Measurements from ENCODE around the gene STIM1. TPM values are rescaled to one million over a fixed set of nuclear protein-coding genes. Genes with fewer than 3 reads are reported as not detected.
"Not testable (repeated sequence)": the region's sequence is repeated elsewhere in the genome, so short reads cannot be mapped to it uniquely, and the experiment has no call there.

Gene STIM1
- total RNA-seq, 1 donor from 2014 or later, result 9.6 TPM

- no peak for DNase-seq
- Mint-ChIP-seq H3K4me3 (ENCODE audit: unreplicated experiment) (no peak overlapping the region), H3K36me3 (ENCODE audit: unreplicated experiment) (peaks cover 20% of the 10 kb centered on the region), H3K9me3 (ENCODE audit: unreplicated experiment) (peaks cover 5% of the 10 kb centered on the region), H3K4me1 (ENCODE audit: low read depth, unreplicated experiment) (no peaks in the 10 kb centered on the region), H3K27ac (ENCODE audit: unreplicated experiment) (peak overlapping the region; percentile 62), H3K27me3 (ENCODE audit: unreplicated experiment) (peaks cover 4% of the 10 kb centered on the region)
- no peak for TF ChIP-seq CTCF (IDR thresholded peaks at IDR 0.05; ENCODE audit: partially characterized antibody, unreplicated experiment)
Observed at GRCh38 chr11:3995949-3996554, 140.6 kb downstream of the STIM1 start.

GRCh38 chr11:3996651-3997050, 141.2 kb downstream of the STIM1 start:
- peaks cover 20% of the 10 kb centered on the region for H3K36me3 Mint-ChIP-seq (ENCODE audit: unreplicated experiment)
- H3K4me3 Mint-ChIP-seq (ENCODE audit: unreplicated experiment), result no peak overlapping the region
- peaks cover 4% of the 10 kb centered on the region for H3K27me3 Mint-ChIP-seq (ENCODE audit: unreplicated experiment)
- H3K4me1 Mint-ChIP-seq (ENCODE audit: low read depth, unreplicated experiment), result no peaks in the 10 kb centered on the region
- no peak for TF ChIP-seq CTCF (IDR thresholded peaks at IDR 0.05; ENCODE audit: partially characterized antibody, unreplicated experiment)
- H3K9me3 Mint-ChIP-seq (ENCODE audit: unreplicated experiment), result peaks cover 7% of the 10 kb centered on the region
- no peak for DNase-seq
- H3K27ac Mint-ChIP-seq (ENCODE audit: unreplicated experiment), result no peak overlapping the region

- DNase-seq; H3K27me3 Mint-ChIP-seq (ENCODE audit: unreplicated experiment); H3K27ac Mint-ChIP-seq (ENCODE audit: unreplicated experiment); H3K9me3 Mint-ChIP-seq (ENCODE audit: unreplicated experiment); H3K4me3 Mint-ChIP-seq (ENCODE audit: unreplicated experiment); H3K4me1 Mint-ChIP-seq (ENCODE audit: low read depth, unreplicated experiment); H3K36me3 Mint-ChIP-seq (ENCODE audit: unreplicated experiment): not testable (repeated sequence)
Observed at GRCh38 chr11:4004753-4005152, 149.3 kb downstream of the STIM1 start.

- H3K27ac Mint-ChIP-seq (ENCODE audit: unreplicated experiment), result no peak overlapping the region
- peaks cover 1% of the 10 kb centered on the region for H3K9me3 Mint-ChIP-seq (ENCODE audit: unreplicated experiment)
- no peak for TF ChIP-seq CTCF (IDR thresholded peaks at IDR 0.05; ENCODE audit: partially characterized antibody, unreplicated experiment)
- H3K4me1 Mint-ChIP-seq (ENCODE audit: low read depth, unreplicated experiment), result no peaks in the 10 kb centered on the region
- H3K36me3 Mint-ChIP-seq (ENCODE audit: unreplicated experiment), result no peaks in the 10 kb centered on the region
- no peak for DNase-seq
- no peak overlapping the region for H3K4me3 Mint-ChIP-seq (ENCODE audit: unreplicated experiment)
- H3K27me3 Mint-ChIP-seq (ENCODE audit: unreplicated experiment), result no peaks in the 10 kb centered on the region
Observed at GRCh38 chr11:4006946-4007680, 151.6 kb downstream of the STIM1 start.

GRCh38 chr11:4008116-4008515, 152.7 kb downstream of the STIM1 start:
- Mint-ChIP-seq H3K27me3 (ENCODE audit: unreplicated experiment) (no peaks in the 10 kb centered on the region), H3K27ac (ENCODE audit: unreplicated experiment) (no peak overlapping the region), H3K4me3 (ENCODE audit: unreplicated experiment) (no peak overlapping the region), H3K36me3 (ENCODE audit: unreplicated experiment) (no peaks in the 10 kb centered on the region), H3K4me1 (ENCODE audit: low read depth, unreplicated experiment) (no peaks in the 10 kb centered on the region), H3K9me3 (ENCODE audit: unreplicated experiment) (peaks cover 1% of the 10 kb centered on the region)
- no peak for TF ChIP-seq CTCF (IDR thresholded peaks at IDR 0.05; ENCODE audit: partially characterized antibody, unreplicated experiment)
- DNase-seq, result no peak

- not testable (repeated sequence) for H3K27me3 Mint-ChIP-seq (ENCODE audit: unreplicated experiment); H3K36me3 Mint-ChIP-seq (ENCODE audit: unreplicated experiment); H3K4me1 Mint-ChIP-seq (ENCODE audit: low read depth, unreplicated experiment); H3K4me3 Mint-ChIP-seq (ENCODE audit: unreplicated experiment); H3K9me3 Mint-ChIP-seq (ENCODE audit: unreplicated experiment); DNase-seq; H3K27ac Mint-ChIP-seq (ENCODE audit: unreplicated experiment)
Observed at GRCh38 chr11:4016602-4017001, 161.1 kb downstream of the STIM1 start.
